IMR-90 (cell line): ENCODE data around the gene H3-3A. TPM values are rescaled to one million over a fixed set of nuclear protein-coding genes. Genes with fewer than 3 reads are reported as not detected.

Experiments used
- ATAC-seq: fragments of 200-7000 bp; cut with Tn5 transposase; 2 replicates; pipeline ENCODE4 v1.9.1; 2020; ENCODE audit warnings: low read depth, mild to moderate bottlenecking, moderate library complexity
- BruUV-seq: library from RNA; stranded (reverse); fragments of 400-500 nt; replicated peaks from 2 replicates; lab custom pipeline; 2021; lab: Mats Ljungman, UMichigan
- CTCF ChIA-PET: fragments of 300-600 bp; formaldehyde crosslinking; extraction: SDS; loops from one replicate; lab custom pipeline; 2021; ENCODE audit warnings: antibody characterized with exemption; lab: Yijun Ruan, JAX
- POLR2A ChIA-PET: fragments of 300-600 bp; sonication (Branson Sonifier 250); formaldehyde crosslinking; loops from one replicate; lab custom pipeline; 2022; ENCODE audit warnings: antibody characterized with exemption; ENCODE audit not compliant: unreplicated experiment; lab: Charles Lee
- DNase-seq: peaks from one replicate; pipeline ENCODE4 v3.0.0; 2013
- H2AFZ ChIP-seq: replicated peaks from 2 replicates; pipeline ENCODE3; 2013; ENCODE audit warnings: low read length, mild to moderate bottlenecking; ENCODE audit not compliant: poor library complexity
- H2AK5ac ChIP-seq: 2 replicates; pipeline ENCODE4 v1.6.1; 2013; ENCODE audit warnings: low read depth, low read length, inconsistent platforms
- H2AK9ac ChIP-seq: replicated peaks from 2 replicates; pipeline ENCODE3; 2013; ENCODE audit warnings: mild to moderate bottlenecking, low read depth, low read length, moderate library complexity; ENCODE audit not compliant: poor library complexity
- H2BK120ac ChIP-seq: 2 replicates; pipeline ENCODE4 v1.6.1; 2013; ENCODE audit warnings: low read depth, low read length, inconsistent platforms
- H2BK15ac ChIP-seq: 3 replicates; pipeline ENCODE4 v1.6.1; 2013; ENCODE audit warnings: low read depth, low read length, inconsistent platforms
- H2BK20ac ChIP-seq: 2 replicates; pipeline ENCODE4 v1.6.1; 2013; ENCODE audit warnings: low read depth, mild to moderate bottlenecking, inconsistent platforms, low read length, moderate library complexity
- H2BK5ac ChIP-seq: 2 replicates; pipeline ENCODE4 v1.6.1; 2013; ENCODE audit warnings: mild to moderate bottlenecking, low read depth, low read length, inconsistent platforms; ENCODE audit not compliant: poor library complexity, severe bottlenecking
- H3K14ac ChIP-seq: replicated peaks from 2 replicates; pipeline ENCODE4 v1.6.1; 2013; ENCODE audit warnings: low read depth, low read length, inconsistent platforms
- H3K18ac ChIP-seq: 2 replicates; pipeline ENCODE4 v1.6.1; 2013; ENCODE audit warnings: low read depth, low read length, control low read depth
- H3K23ac ChIP-seq: 2 replicates; pipeline ENCODE4 v1.6.1; 2013; ENCODE audit warnings: low read depth, low read length, inconsistent platforms
- H3K27ac ChIP-seq: 2 replicates; pipeline ENCODE4 v1.5.1; 2013; ENCODE audit warnings: mild to moderate bottlenecking, control low read depth, low read length; ENCODE audit not compliant: insufficient read depth
- H3K27me3 ChIP-seq: 2 replicates; pipeline ENCODE4 v1.6.1; 2013; ENCODE audit warnings: low read length; ENCODE audit not compliant: control insufficient read depth, insufficient read depth
- H3K36me3 ChIP-seq: 2 replicates; pipeline ENCODE4 v1.6.1; 2013; ENCODE audit warnings: low read length, mixed read lengths; ENCODE audit not compliant: control insufficient read depth, insufficient read depth
- H3K4ac ChIP-seq: 2 replicates; pipeline ENCODE4 v1.6.1; 2013; ENCODE audit warnings: low read depth, low read length, inconsistent platforms
- H3K4me1 ChIP-seq: 2 replicates; pipeline ENCODE4 v1.6.1; 2013; ENCODE audit warnings: low read length, mixed read lengths; ENCODE audit not compliant: control insufficient read depth, insufficient read depth
- H3K4me2 ChIP-seq: 2 replicates; pipeline ENCODE4 v1.6.1; 2013; ENCODE audit warnings: low read depth, mild to moderate bottlenecking, control low read depth, low read length, moderate library complexity
- H3K4me3 ChIP-seq: 2 replicates; pipeline ENCODE4 v1.5.1; 2013; ENCODE audit warnings: low read depth, mild to moderate bottlenecking, control low read depth, low read length, moderate library complexity; ENCODE audit not compliant: insufficient read depth
- H3K56ac ChIP-seq: 2 replicates; pipeline ENCODE4 v1.6.1; 2013; ENCODE audit warnings: low read length, inconsistent platforms; ENCODE audit not compliant: insufficient read depth; ENCODE audit errors: extremely low read depth
- H3K79me1 ChIP-seq, 2 experiments: 2 replicates each; pipeline ENCODE4 v1.6.1; 2013; ENCODE audit warnings: low read length in 2 of 2, inconsistent platforms in 1 of 2, low read depth in 1 of 2
- H3K9ac ChIP-seq: 2 replicates; pipeline ENCODE4 v1.6.1; 2013; ENCODE audit warnings: low read depth, low read length, control low read depth
- H3K9me1 ChIP-seq: 2 replicates; pipeline ENCODE4 v1.6.1; 2013; ENCODE audit warnings: low read length, inconsistent platforms; ENCODE audit not compliant: insufficient read depth
- H3K9me3 ChIP-seq: 2 replicates; pipeline ENCODE4 v1.6.1; 2013; ENCODE audit warnings: low read length; ENCODE audit not compliant: control insufficient read depth, insufficient read depth
- H4K20me1 ChIP-seq: 2 replicates; pipeline ENCODE4 v1.6.1; 2013; ENCODE audit warnings: low read length, inconsistent platforms; ENCODE audit not compliant: insufficient read depth
- H4K5ac ChIP-seq: 2 replicates; pipeline ENCODE4 v1.6.1; 2013; ENCODE audit warnings: mild to moderate bottlenecking, low read depth, low read length, control low read depth
- H4K8ac ChIP-seq, 2 experiments: 2 replicates each; pipeline ENCODE4 v1.6.1; 2013; ENCODE audit warnings: low read depth in 2 of 2, low read length in 2 of 2, control low read depth in 1 of 2, inconsistent platforms in 1 of 2
- H4K91ac ChIP-seq: 2 replicates; pipeline ENCODE4 v1.6.1; 2013; ENCODE audit warnings: low read depth, low read length, inconsistent platforms; ENCODE audit not compliant: insufficient read depth
- CHD1 ChIP-seq: IDR thresholded peaks from 2 replicates; pipeline ENCODE4 v1.6.1; 2012; ENCODE audit warnings: low read depth, low read length, improper control_type of control experiment
- ELK1 ChIP-seq: fragments of 150-350 bp; IDR thresholded peaks from 2 replicates; pipeline ENCODE4 v1.6.1; 2016; ENCODE audit warnings: low read depth, mild to moderate bottlenecking, low read length, moderate library complexity, borderline replicate concordance
- FOS ChIP-seq: fragments of 150-350 bp; IDR thresholded peaks from 2 replicates; pipeline ENCODE4 v1.6.1; 2016; ENCODE audit warnings: low read depth, low read length
- MAFK ChIP-seq: IDR thresholded peaks from 2 replicates; pipeline ENCODE4 v1.6.1; 2012; ENCODE audit warnings: low read depth, low read length, improper control_type of control experiment
- MAZ ChIP-seq: IDR thresholded peaks from 2 replicates; pipeline ENCODE4 v1.6.1; 2012; ENCODE audit warnings: low read depth, mild to moderate bottlenecking, low read length, improper control_type of control experiment, moderate library complexity, borderline replicate concordance
- NFE2L2 ChIP-seq: fragments of 150-350 bp; IDR thresholded peaks from 2 replicates; pipeline ENCODE4 v1.6.1; 2016; ENCODE audit warnings: low read depth, mild to moderate bottlenecking, low read length
- RFX5 ChIP-seq: IDR thresholded peaks from 2 replicates; pipeline ENCODE4 v1.8.0; 2012; ENCODE audit warnings: low read depth, mild to moderate bottlenecking, low read length, moderate library complexity
- SMC3 ChIP-seq: fragments of 150-350 bp; IDR thresholded peaks from 2 replicates; pipeline ENCODE4 v1.6.1; 2016; ENCODE audit warnings: low read depth, mild to moderate bottlenecking, antibody characterized with exemption, low read length, moderate library complexity
- WGBS, 2 experiments: methylation state at CpG; one replicate each; pipeline versions ENCODE4 v1.1.5 to v1.1.7; 2013; ENCODE audit warnings: missing lambda C conversion rate in 2 of 2; ENCODE audit not compliant: insufficient read length in 1 of 2; ENCODE audit errors: extremely low coverage in 2 of 2; 5-methylcytosine and 5-hydroxymethylcytosine counted together
- dilution Hi-C: fragments of 300-500 bp; cut with HindIII; formaldehyde crosslinking; loops from one replicate; pipeline ENCODE4 v1.14.3; 2018; ENCODE audit warnings: low sequenced_read_pairs; ENCODE audit not compliant: unreplicated experiment
- in situ Hi-C: fragments of 300-500 bp; cut with MboI; formaldehyde crosslinking; loops from 3 replicates; pipeline ENCODE4 v1.14.3; 2019; ENCODE audit warnings: low sequenced_read_pairs, inconsistent platforms, mixed read lengths
- intact Hi-C: fragments of 100-400 bp; cut with micrococcal nuclease; formaldehyde crosslinking; loops from 2 replicates; pipeline ENCODE4 v1.10.0; 2022
- polyA plus RNA-seq, 3 experiments: library from polyadenylated mRNA; depleted of rRNA; stranded (reverse); fragments of >200 nt; gene quantifications; 2 replicates each; pipeline ENCODE4 v1.2.3, GENCODE V29; 2012; ENCODE audit warnings: low replicate concordance in 1 of 3
- total RNA-seq: library from RNA; depleted of rRNA; stranded (reverse); fragments of >200 nt; gene quantifications from 2 replicates; pipeline ENCODE4 v1.2.3, GENCODE V29; 2012

H3-3A gene
- total and polyA plus RNA-seq, 2 of the 4 experiments (the other 2 are of a cell fraction), result 188 to 256 TPM

- ATAC-seq (peak; percentile 59), DNase-seq (peak; percentile 51)
- H2BK20ac ChIP-seq, result no peak overlapping the region
- no CpG with 5 or more reads among the region's 3 CpGs for WGBS, 2 experiments
- no TSS peak for BruUV-seq
- peak overlapping the region; percentile 2; the same call in 1 of the 2 replicates for H4K5ac ChIP-seq
- no peak overlapping the region for H2AK9ac ChIP-seq
- no peak overlapping the region for H3K9ac ChIP-seq
- in situ Hi-C loops (no loop called here), dilution Hi-C loops (no loop called here), intact Hi-C loops (loop anchor here (1.0 kb wide), 1 partner anchor 28 kb away; no protein-coding TSS in a partner anchor)
- no peak overlapping the region for H4K91ac ChIP-seq
- peak overlapping the region in 1 of 2 experiments; percentile 73; a peak in 2 of 4 replicates for H4K8ac ChIP-seq
- no peaks in the 10 kb centered on the region; the same call in 1 of the 2 replicates for H4K20me1 ChIP-seq
- H2AK5ac ChIP-seq, result no peak overlapping the region
- H2BK15ac ChIP-seq, result no peak overlapping the region
- TF ChIP-seq RFX5 (no peak), FOS (no peak), NFE2L2 (no peak), SMC3 (no peak), MAZ (no peak), MAFK (no peak), ELK1 (no peak), CHD1 (no peak)
- no peak overlapping the region for H3K4me2 ChIP-seq
- H3K9me3 ChIP-seq, result no peaks in the 10 kb centered on the region
- no peak overlapping the region for H3K4me3 ChIP-seq
- POLR2A ChIA-PET, result no interaction called here
- H3K79me1 ChIP-seq, result no peaks in the 10 kb centered on the region
- H3K4me1 ChIP-seq, result peaks cover 3% of the 10 kb centered on the region; the same call in 1 of the 2 replicates
- H3K23ac ChIP-seq, result no peak overlapping the region
- no peak overlapping the region for H3K27ac ChIP-seq
- H2BK120ac ChIP-seq, result peak overlapping the region; percentile 21; the same call in 1 of the 2 replicates
- H3K9me1 ChIP-seq, result no peaks in the 10 kb centered on the region
- no peak overlapping the region for H3K4ac ChIP-seq
- H3K56ac ChIP-seq, result no peak overlapping the region
- H2AFZ ChIP-seq, result peak overlapping the region; percentile 82
- CTCF ChIA-PET, result no interaction called here
- peaks cover 8% of the 10 kb centered on the region for H3K27me3 ChIP-seq
- H3K18ac ChIP-seq, result no peak overlapping the region
- H3K36me3 ChIP-seq, result no peaks in the 10 kb centered on the region
- peak overlapping the region; percentile 53 for H3K14ac ChIP-seq
- no peak overlapping the region for H2BK5ac ChIP-seq
Observed at GRCh38 chr1:226092965-226093364, 30.4 kb downstream of the H3-3A start.
